Activated naive CD4-positive, alpha-beta T cell treated with anti-CD3 and anti-CD28 coated beads for 36 hours (primary cell): ENCODE data around the gene VPS37C. TPM values are rescaled to one million over a fixed set of nuclear protein-coding genes. Genes with fewer than 3 reads are reported as not detected.

Experiments
- CTCF ChIA-PET: fragments of 350-600 bp; sonication (Branson Sonifier 250); formaldehyde crosslinking; loops from one replicate; lab custom pipeline; 2021; ENCODE audit warnings: antibody characterized with exemption; lab: Charles Lee
- DNase-seq: peaks from one replicate; pipeline ENCODE4 v3.0.0-alpha.2; 2020
- H3K27ac Mint-ChIP-seq: one replicate; pipeline ENCODE4 v1.8.0; 2021; ENCODE audit warnings: mild to moderate bottlenecking, mixed read lengths
- H3K27me3 Mint-ChIP-seq: one replicate; pipeline ENCODE4 v1.8.0; 2021; ENCODE audit warnings: low read depth, mixed read lengths
- H3K36me3 Mint-ChIP-seq: one replicate; pipeline ENCODE4 v1.8.0; 2021; ENCODE audit warnings: low read depth, mixed read lengths
- H3K4me1 Mint-ChIP-seq: one replicate; pipeline ENCODE4 v1.8.0; 2021; ENCODE audit warnings: low read depth, mixed read lengths
- H3K4me3 Mint-ChIP-seq: one replicate; pipeline ENCODE4 v1.8.0; 2021; ENCODE audit warnings: mild to moderate bottlenecking, moderate library complexity, mixed read lengths
- H3K9me3 Mint-ChIP-seq: one replicate; pipeline ENCODE4 v1.8.0; 2021; ENCODE audit warnings: mixed read lengths
- intact Hi-C: fragments of 100-400 bp; cut with micrococcal nuclease; formaldehyde crosslinking; loops from one replicate; pipeline ENCODE4 v1.15.1; 2023
- total RNA-seq, 2 experiments: library from RNA; stranded (reverse); gene quantifications; one replicate each; pipeline ENCODE4 v1.2.3, GENCODE V29; 2021

Gene VPS37C
- total RNA-seq, 2 experiments from 2014 or later, result 8.5 to 8.9 TPM

- no peak for DNase-seq
- CTCF ChIA-PET, result interaction anchor here (1.5 to 7.3 kb wide), 2 partner anchors 28 to 46 kb away, joined by 4 to 62 read pairs; no protein-coding TSS in a partner anchor
- intact Hi-C loops, result loop anchor here (1.0 to 2.0 kb wide), 5 partner anchors 7 to 138 kb away; no protein-coding TSS in a partner anchor
- Mint-ChIP-seq H3K9me3 (no peaks in the 10 kb centered on the region), H3K4me3 (peak overlapping the region; percentile 10), H3K27ac (no peak overlapping the region), H3K4me1 (peaks cover 98% of the 10 kb centered on the region), H3K36me3 (peaks cover 77% of the 10 kb centered on the region), H3K27me3 (no peaks in the 10 kb centered on the region)
Observed at GRCh38 chr11:61110255-61111049, 50.8 kb downstream of the VPS37C start.

GRCh38 chr11:61109671-61110070, 51.6 kb downstream of the VPS37C start:
- Mint-ChIP-seq H3K36me3 (peaks cover 73% of the 10 kb centered on the region), H3K4me1 (peaks cover 94% of the 10 kb centered on the region), H3K27me3 (no peaks in the 10 kb centered on the region), H3K27ac (no peak overlapping the region), H3K9me3 (no peaks in the 10 kb centered on the region), H3K4me3 (peak overlapping the region; percentile 10)
- intact Hi-C loops, result loop anchor here (2.0 kb wide), 1 partner anchor 27 kb away; no protein-coding TSS in a partner anchor
- CTCF ChIA-PET, result interaction anchor here (0.6 to 7.3 kb wide), 2 partner anchors 28 to 180 kb away, joined by 3 to 62 read pairs; no protein-coding TSS in a partner anchor
- no peak for DNase-seq

- CTCF ChIA-PET, result interaction anchor here (0.6 to 7.3 kb wide), 2 partner anchors 27 to 179 kb away, joined by 3 to 62 read pairs; no protein-coding TSS in a partner anchor
Observed at GRCh38 chr11:61108847-61109585, 52.2 kb downstream of the VPS37C start.

GRCh38 chr11:61107888-61108287, 53.3 kb downstream of the VPS37C start:
- Mint-ChIP-seq H3K36me3 (peaks cover 78% of the 10 kb centered on the region), H3K27me3 (no peaks in the 10 kb centered on the region), H3K4me1 (peaks cover 81% of the 10 kb centered on the region), H3K9me3 (no peaks in the 10 kb centered on the region), H3K27ac (no peak overlapping the region), H3K4me3 (no peak overlapping the region)
- intact Hi-C loops, result no loop called here
- CTCF ChIA-PET, result interaction anchor here (0.9 to 2.0 kb wide), 2 partner anchors 15 to 131 kb away, joined by 3 to 5 read pairs; no protein-coding TSS in a partner anchor
- DNase-seq, result no peak

More at GRCh38 chr11:61108847-61109585, 52.2 kb downstream of the VPS37C start:
- no peaks in the 10 kb centered on the region for H3K27me3 Mint-ChIP-seq
- H3K4me1 Mint-ChIP-seq, result peaks cover 91% of the 10 kb centered on the region
- peaks cover 77% of the 10 kb centered on the region for H3K36me3 Mint-ChIP-seq
- H3K9me3 Mint-ChIP-seq, result no peaks in the 10 kb centered on the region
- no peak overlapping the region for H3K27ac Mint-ChIP-seq
- peak overlapping the region; percentile 23 for H3K4me3 Mint-ChIP-seq
- intact Hi-C loops, result no loop called here
- DNase-seq, result no peak

- CTCF ChIA-PET, result interaction anchor here (0.9 to 2.2 kb wide), 4 partner anchors 16 to 130 kb away, joined by 3 to 8 read pairs (median 6); no protein-coding TSS in a partner anchor
Observed at GRCh38 chr11:61106894-61107470, 54.2 kb downstream of the VPS37C start.

GRCh38 chr11:61106296-61106695, 54.9 kb downstream of the VPS37C start:
- H3K4me1 Mint-ChIP-seq, result peaks cover 65% of the 10 kb centered on the region
- DNase-seq, result no peak
- CTCF ChIA-PET, result interaction anchor here (2.1 to 2.2 kb wide), 2 partner anchors 19 to 25 kb away, joined by 8 read pairs; no protein-coding TSS in a partner anchor
- no peaks in the 10 kb centered on the region for H3K9me3 Mint-ChIP-seq
- peaks cover 65% of the 10 kb centered on the region for H3K36me3 Mint-ChIP-seq
- H3K27ac Mint-ChIP-seq, result no peak overlapping the region
- intact Hi-C loops, result no loop called here
- H3K4me3 Mint-ChIP-seq, result no peak overlapping the region
- no peaks in the 10 kb centered on the region for H3K27me3 Mint-ChIP-seq

More at GRCh38 chr11:61106894-61107470, 54.2 kb downstream of the VPS37C start:
- no peaks in the 10 kb centered on the region for H3K27me3 Mint-ChIP-seq
- no peak for DNase-seq
- intact Hi-C loops, result no loop called here
- H3K36me3 Mint-ChIP-seq, result peaks cover 71% of the 10 kb centered on the region
- H3K27ac Mint-ChIP-seq, result no peak overlapping the region
- H3K4me1 Mint-ChIP-seq, result peaks cover 72% of the 10 kb centered on the region
- H3K9me3 Mint-ChIP-seq, result no peaks in the 10 kb centered on the region
- no peak overlapping the region for H3K4me3 Mint-ChIP-seq

GRCh38 chr11:61104963-61105362, 56.3 kb downstream of the VPS37C start:
- Mint-ChIP-seq H3K9me3 (no peaks in the 10 kb centered on the region), H3K27ac (no peak overlapping the region), H3K4me3 (no peak overlapping the region), H3K4me1 (peaks cover 51% of the 10 kb centered on the region), H3K36me3 (peaks cover 54% of the 10 kb centered on the region), H3K27me3 (no peaks in the 10 kb centered on the region)
- no peak for DNase-seq
- intact Hi-C loops, result no loop called here
- CTCF ChIA-PET, result interaction anchor here (0.6 to 2.2 kb wide), 5 partner anchors 18 to 111 kb away, joined by 3 to 8 read pairs (median 3); no protein-coding TSS in a partner anchor

- Mint-ChIP-seq H3K9me3 (no peaks in the 10 kb centered on the region), H3K27me3 (no peaks in the 10 kb centered on the region), H3K27ac (no peak overlapping the region), H3K4me3 (no peak overlapping the region), H3K36me3 (peaks cover 46% of the 10 kb centered on the region), H3K4me1 (peaks cover 41% of the 10 kb centered on the region)
- intact Hi-C loops, result loop anchor here (1.0 to 2.0 kb wide), 4 partner anchors 7 to 189 kb away; partner anchors contain the start of gene TMEM109
- CTCF ChIA-PET, result no interaction called here
- DNase-seq, result no peak
Observed at GRCh38 chr11:61103851-61104423, 57.3 kb downstream of the VPS37C start.

- Mint-ChIP-seq H3K4me1 (peaks cover 31% of the 10 kb centered on the region), H3K27me3 (no peaks in the 10 kb centered on the region), H3K9me3 (no peaks in the 10 kb centered on the region), H3K4me3 (no peak overlapping the region), H3K36me3 (peaks cover 43% of the 10 kb centered on the region), H3K27ac (no peak overlapping the region)
- intact Hi-C loops, result loop anchor here (1.0 to 2.0 kb wide), 8 partner anchors 8 to 188 kb away; partner anchors contain the start of gene TMEM109
- peak; percentile 67 for DNase-seq
- CTCF ChIA-PET, result interaction anchor here (1.5 kb wide), 1 partner anchor 10 kb away, joined by 3 read pairs; no protein-coding TSS in a partner anchor
Observed at GRCh38 chr11:61102667-61103571, 58.3 kb downstream of the VPS37C start.

- no peak overlapping the region for H3K4me3 Mint-ChIP-seq
- H3K36me3 Mint-ChIP-seq, result peaks cover 11% of the 10 kb centered on the region
- H3K4me1 Mint-ChIP-seq, result peaks cover 13% of the 10 kb centered on the region
- intact Hi-C loops, result no loop called here
- no peaks in the 10 kb centered on the region for H3K9me3 Mint-ChIP-seq
- CTCF ChIA-PET, result interaction anchor here (0.7 to 1.1 kb wide), 2 partner anchors 13 to 165 kb away, joined by 3 read pairs; no protein-coding TSS in a partner anchor
- no peak overlapping the region for H3K27ac Mint-ChIP-seq
- no peaks in the 10 kb centered on the region for H3K27me3 Mint-ChIP-seq
- DNase-seq, result peak; percentile 5
Observed at GRCh38 chr11:61098778-61099177, 62.4 kb downstream of the VPS37C start.
